Stimulated activated CD4-positive, alpha-beta T cell treated with anti-CD3 and anti-CD28 coated beads, Interleukin-1b, Interleukin-23, amount 100 ng/mL, for 48 hours (primary cell): ENCODE data around the gene LMO1.

ENCODE experiments used
- DNase-seq: peaks from one replicate; pipeline ENCODE4 v3.0.0-alpha.2; 2020

LMO1 gene

DNA sequence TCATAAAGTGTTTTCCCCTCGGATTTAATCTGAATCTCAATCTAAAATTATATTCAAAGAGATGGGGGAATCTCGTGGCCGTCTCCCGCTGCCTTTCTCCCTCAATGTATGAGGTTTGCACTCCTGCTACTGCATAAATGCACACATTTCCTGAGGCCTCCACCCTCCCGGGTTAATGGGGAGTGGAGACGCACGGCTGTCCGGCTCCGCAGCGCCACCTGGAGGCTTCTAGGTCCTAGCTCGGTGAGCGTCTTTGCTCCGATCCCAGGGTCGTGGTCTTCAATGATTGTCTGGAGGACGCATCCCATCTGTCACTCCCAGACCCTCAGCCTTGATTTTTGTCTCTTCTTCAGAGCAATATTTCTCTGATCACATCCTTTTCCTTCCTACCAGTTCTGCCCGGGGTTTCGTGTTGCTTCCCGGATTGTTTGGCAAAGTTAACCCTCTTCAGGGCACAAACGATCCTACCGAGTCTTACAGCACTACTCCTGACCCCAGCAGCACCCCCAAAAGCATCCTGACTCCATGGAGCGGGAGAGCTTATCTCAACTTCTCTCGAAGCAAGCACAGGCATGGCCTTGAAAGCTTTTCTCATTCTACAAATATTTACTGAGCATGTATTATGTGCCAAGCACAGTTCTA is at the start of gene LMO1:
Gene LMO1 (minus strand): TSS at position 110 of the 642 bp plus-strand sequence. CDS start 516 bp downstream, outside the sequence.
- DNase-seq, result peak; percentile 70

DNA sequence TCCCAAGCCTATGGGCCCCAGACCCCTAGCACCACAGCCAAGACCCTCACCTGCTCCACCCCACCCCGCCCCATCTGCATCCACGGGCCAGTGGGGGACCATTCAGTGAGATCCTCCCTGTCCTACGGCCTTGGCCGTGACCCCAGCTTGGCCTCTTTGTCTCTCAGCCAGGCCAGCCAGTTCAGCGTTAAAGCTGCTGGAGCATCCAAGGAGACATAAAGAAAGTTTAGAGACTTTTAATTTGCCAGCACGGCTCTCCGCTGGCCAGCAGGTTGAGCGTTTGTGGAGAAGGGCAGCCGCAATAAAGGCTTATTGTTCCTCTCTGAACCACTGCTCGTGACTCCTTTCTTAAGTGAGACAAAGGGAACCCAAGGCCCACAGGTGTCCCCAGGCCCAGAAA is 49.3 kb upstream of the LMO1 start:
- DNase-seq, result no peak

DNA sequence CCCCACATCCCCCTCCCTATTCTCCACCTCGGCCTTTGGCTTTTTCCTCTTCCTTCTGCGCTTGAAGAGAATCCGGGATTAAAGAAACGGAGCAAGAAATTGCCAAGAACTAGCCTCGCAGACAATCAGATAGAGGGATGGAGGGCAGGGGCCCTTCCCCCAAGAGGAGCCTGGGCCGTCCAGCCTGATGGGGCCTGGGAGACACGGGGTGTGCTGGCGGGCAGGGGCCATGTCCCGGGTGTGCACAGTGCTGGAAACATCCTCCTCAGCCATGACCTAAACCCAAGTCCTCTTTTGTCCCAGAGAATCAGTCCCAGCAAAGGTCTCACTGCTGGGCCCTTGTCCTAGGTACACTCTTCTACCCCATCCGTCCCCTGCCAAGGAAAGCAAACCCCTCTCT is 47.7 kb upstream of the LMO1 start:
- DNase-seq, result no peak

DNA sequence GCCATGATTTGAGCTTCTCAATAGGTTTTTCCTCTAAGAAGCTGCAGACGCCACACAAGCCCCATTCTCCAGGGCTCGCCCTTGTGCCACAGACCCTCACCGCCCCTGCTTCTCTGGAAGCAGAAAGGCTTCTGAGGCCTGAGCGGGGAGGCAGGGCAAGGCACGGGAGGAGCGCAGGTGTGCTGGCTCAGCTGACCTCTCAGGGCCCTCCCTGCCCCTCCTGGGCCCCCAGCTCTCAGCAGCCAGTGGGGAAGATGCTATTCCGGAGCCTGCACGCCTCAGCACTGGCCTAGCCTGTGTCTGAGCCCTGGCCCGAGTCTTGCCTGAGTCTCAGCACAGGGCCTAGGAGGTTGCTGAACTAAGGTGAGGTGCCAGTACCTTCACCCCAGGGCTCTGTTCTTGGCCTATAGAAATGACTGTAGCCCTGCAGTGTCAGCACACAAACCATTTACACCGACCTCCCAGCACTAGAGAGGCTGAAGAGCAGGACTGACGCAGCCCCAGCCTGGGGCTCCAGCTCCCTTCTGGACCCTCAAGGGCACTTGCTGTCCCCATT is 47.1 kb upstream of the LMO1 start:
- no peak for DNase-seq

DNA sequence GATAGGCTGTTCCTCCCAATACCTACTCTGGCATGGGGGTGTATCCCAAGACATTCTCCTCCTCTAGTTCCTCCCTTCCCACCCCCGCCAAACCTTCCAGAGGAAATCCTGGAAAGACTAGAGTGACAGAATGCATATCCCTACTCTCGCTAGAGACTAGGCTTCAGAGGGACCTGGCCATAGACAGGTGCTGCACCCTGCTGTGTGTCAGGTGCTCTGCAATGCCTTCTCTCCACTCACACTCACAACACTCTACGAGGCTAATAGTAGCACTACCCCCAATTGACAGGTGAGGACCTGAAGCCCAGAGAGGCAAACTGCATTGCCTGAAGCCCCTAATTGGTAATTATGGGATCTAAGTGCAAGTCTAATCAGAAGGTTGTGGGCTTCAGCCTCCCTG is 46.2 kb upstream of the LMO1 start:
- no peak for DNase-seq

DNA sequence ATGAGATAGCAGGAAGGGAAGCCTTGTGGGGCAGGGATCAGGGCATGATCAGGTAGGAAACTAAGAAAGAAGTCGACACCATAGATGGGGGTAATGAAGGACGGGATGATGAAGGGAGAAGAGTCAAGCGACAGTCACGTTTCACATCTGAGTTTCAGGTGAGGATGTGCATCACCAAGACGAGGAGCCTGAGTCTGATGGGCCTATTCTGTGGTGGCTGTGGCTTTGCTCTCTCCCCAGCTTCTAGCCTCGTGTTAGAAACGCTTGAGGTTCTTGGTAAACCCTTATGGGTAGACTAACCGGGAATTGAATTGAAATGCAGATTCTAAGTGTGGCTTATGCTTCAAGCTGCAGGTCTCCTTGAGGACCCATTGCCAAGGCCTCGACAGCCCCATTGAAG is 45.6 kb upstream of the LMO1 start:
- DNase-seq, result no peak

DNA sequence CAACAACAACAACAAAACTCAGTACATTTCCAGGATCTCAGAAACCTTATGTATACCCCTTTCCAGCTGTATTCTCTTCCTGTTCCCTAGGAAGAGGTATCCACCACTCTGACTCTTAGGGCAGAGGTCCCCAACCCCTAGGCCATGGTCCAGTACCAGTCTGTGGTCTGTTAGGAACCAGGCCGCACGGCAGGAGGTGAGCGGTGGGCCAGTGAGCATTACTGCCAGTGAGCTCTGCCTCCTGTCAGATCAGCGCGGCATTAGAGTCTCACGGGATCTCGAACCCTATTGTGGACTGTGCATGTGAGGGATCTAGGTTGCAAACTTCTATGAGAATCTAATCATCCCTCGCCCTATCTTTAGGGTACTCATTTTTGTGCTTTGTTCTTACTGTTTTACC is 43.9 kb upstream of the LMO1 start:
- DNase-seq, result no peak

DNA sequence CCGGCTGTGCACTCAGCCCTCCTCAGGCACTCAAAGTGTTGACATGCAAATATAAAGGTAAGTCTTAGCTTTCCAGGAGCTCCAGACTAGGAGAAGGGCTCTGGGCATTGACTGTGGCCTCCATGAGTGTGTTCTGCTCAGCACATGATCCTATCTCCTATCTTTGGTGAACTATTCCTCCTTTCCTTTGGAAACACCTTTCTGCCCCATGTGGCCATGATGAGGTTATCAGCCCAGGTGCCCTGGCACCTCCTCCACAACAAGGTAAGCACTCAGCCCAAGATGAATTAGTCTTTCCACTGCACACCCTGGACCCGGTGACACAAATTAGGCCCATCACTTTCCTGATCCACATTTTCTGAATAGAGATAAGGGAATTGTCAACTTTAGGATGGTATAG is 37.9 kb upstream of the LMO1 start:
- no peak for DNase-seq

DNA sequence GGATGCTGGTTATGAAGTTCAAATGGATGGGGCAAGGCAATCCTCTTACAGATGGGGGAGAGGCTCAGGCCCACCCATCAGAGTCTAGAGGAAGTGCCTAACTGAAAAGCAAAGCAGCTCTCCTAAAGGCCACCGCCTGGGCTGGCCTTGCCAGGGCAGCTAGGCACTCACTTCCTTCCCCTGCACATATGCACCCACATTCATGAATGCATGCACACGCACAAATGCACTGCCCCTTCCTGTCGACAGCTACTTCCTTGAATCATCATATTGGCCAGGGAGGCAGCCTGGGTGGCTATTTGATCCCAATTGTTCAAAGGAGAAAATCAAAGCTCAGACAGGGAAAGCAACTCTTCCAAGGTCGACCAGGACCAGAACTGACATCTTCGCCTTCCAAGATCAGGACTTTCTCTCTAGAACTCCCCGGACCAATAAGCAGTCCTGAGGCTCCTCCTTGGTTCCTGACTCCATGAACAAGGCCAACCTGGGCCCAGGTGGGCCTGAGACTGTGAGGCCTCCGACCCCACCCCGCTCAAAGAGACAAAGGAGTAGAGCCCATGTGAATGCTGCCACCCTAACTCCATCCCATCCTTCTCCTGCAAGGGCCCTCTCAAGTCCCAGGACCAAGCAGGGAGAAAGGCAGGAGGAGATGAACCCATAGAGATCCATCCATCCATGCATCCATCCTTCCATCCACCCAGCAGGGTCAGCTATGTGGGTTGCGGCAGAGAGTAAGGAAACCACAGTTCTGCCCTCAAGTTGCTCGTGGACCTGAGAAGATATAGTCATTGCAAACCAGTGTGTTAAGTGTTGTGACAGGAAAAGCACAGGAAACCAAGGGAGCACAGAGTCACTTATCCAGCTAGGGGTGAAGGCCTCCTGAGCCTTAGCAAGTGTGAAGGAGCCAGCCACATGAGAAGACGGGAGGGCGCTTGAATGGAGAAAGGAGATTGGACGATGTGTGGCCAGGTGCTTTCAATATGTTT is 35.4 kb upstream of the LMO1 start:
- DNase-seq, result no peak

DNA sequence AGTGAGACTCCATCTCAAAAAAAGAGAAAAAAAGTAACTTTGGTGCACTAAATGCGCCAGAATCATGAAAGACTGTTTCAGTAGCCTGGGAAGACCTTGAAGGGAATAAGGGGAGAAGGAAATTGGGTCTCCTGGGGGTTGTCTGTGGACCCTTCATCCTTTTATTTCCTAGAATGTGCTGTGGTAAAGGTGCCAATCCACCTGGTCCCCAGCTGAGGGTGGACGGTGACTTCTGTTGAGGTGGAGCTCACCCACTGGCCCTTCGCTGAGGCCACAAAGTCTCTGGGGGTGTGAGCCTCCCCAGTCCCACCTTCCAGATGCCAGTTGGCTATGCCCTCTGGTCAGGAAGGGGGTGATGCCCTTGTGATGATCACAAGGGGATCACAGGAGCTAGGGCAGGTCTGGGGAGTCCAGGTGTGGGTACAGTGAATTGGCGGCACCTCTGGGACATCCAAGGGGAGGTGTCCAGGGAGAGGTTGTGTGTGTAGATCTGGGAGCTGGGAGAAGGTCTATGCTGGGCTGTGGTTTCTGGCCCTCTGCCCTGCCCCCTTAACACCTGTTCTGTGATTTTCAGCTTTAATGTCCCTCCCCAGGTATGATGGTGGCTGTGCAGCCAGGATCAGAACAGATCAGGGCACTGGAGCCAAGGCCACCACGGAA is 34.2 kb upstream of the LMO1 start:
- no peak for DNase-seq

DNA sequence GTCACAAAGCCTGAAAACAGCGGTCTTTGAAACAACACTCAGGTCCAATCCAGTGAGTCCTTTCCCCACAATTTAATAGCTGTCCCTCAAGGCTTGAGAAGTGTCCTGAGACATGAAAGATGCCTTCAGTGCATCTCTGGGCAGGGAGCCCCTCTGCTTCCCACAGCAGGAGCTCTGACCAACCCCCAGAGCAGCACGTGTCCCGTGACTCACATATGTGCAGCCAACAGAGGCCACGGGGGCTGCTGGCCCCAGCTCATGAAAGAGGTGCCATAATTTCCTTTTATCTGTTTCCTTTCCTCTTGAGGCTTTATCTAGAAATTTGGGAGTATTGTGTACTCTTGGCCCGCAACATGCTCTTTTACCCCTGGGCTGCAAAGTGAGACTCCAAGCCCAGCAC is 33.2 kb upstream of the LMO1 start:
- DNase-seq, result no peak

DNA sequence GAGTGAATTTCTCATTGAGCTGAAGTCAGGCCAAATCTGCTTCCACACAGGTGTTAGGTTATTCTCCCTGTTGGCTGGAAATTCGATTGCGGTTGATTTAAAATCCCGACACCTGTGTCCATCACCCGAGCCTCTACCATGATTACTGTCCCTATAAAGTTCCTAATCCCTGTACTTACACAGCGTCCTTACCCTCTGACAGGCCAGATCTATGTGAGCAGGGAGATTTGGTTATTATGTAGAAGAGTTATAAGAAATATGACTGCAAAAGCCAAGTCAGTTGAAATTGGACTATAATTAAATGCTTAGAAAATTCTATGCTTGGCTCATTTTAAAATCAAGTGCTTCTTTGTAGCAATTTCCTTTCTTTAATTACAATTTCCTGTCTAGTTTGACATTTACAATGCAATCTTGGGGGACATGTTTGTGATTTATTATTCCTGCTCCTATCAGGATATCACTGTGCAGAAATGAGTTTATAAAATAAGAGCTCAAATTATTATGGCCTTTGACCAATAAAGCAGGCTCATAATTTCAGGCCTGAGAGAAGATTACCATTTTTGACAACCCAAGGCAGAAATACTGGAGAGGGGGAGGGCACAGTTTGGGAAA is 32.5 kb upstream of the LMO1 start:
- no peak for DNase-seq

DNA sequence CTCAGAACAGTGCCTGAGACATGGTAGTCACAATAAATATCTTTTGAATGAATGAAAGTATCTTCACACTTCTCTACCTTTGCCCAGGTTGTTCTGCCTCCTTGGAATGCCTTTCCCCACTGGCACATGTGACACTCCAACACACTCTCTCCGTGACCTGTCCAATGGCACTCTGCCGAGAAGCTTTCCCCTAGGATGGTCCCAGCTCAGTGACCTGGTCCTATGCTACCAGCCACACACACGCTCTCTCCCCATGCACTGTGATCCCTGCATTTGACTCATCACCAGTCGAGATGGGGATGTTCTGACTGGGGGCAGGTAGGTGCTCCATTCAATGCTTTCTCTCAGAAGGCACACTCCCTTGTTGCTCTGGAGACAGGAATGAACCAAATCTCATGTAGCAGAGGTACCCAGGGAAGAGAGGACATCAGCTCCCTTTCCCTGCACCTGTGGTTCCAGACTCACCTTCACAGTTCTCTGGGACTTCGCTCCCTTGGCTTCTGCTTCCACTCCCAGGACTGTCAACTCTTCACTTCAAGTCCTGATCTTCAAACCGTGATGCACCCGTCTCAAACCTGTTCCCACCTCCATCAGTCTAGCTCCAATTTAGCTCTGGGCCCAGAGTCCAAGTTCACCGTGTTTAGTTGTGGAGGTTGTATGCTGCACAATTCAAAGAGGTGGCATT is 30.7 kb upstream of the LMO1 start:
- DNase-seq, result no peak

DNA sequence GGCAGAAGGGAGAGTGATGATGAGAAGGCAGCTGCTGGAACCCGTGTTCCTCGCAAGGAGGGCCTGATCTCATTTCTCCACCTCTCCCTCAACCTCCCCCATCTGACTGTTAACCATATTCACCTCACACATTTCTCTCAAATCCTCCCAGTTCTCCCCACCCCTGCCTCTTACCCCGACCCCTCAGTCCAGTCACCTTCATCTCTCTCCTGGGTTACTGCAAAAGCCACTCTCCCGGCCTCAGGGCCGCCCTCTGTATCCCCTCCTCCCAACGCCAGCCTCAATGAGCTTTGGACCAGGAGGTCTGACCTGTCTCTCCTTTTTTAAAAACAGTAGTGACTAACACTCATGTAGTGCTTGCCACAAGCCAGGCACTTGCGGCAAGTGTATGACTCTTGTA is 29.5 kb upstream of the LMO1 start:
- no peak for DNase-seq

DNA sequence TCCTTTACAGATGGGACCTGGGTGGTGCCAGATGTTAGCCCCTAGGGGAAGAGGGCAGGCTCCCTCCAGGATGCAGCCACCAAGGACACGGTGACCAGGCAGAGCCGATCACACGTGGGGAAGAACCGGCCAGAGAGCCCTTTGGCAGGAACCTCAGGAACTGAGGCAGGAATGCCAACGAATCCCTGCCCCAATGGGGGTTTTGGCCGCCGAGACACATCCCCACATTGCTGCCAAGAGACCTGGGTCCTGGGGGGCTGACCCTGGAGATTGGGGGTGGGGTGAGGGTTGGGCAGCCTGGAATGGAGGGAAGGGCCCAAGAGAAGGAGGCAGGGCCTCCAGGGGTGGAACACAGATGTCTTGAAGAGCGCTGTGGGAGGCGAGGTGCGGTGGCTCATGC is 28.7 kb upstream of the LMO1 start:
- no peak for DNase-seq

DNA sequence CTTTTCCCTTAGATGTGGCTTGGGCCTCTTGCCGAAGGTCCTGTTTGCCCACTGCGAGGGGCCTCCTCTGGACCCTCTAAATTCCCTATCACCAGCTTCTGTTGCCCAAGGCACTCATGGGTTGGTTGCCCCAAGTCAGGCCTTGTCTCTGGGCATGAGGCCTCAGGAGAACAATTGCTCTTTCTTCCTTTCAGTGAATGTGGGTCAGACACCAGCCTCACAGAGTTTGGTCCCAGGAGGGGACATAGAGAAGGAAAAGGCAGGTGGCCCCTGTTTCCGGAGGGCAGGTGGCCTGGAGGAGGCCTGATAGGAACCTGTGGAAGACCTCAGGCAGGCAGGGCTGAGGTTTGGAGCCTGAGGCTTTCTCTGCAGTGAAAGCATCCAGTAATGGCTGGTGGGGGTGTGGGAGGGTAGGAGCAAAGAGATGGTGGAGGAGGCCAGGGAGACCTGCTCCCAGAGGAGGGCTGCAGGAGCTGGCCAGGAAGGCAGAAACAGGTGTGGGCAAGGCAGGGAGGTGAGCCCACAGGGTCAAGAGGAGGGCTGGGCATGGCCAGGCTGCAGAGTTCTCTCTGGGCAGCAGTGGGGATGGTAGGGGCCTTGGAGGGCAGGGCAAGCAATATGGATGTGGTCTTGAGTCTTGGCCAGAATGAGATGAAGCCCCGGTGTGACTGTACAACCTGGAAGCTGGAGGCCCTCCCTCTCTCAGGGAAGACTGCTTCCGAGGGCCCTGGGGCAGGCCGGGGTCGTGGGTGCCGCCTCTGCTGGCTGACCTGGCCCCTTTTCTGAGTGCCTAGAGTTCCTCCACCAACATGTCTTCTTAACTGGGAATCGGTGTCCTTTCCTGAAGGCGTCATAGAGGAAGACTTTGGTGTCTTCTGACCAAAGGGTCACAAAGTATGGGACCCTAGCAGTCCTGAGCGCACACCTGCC is 28.0 kb upstream of the LMO1 start:
- no peak for DNase-seq

DNA sequence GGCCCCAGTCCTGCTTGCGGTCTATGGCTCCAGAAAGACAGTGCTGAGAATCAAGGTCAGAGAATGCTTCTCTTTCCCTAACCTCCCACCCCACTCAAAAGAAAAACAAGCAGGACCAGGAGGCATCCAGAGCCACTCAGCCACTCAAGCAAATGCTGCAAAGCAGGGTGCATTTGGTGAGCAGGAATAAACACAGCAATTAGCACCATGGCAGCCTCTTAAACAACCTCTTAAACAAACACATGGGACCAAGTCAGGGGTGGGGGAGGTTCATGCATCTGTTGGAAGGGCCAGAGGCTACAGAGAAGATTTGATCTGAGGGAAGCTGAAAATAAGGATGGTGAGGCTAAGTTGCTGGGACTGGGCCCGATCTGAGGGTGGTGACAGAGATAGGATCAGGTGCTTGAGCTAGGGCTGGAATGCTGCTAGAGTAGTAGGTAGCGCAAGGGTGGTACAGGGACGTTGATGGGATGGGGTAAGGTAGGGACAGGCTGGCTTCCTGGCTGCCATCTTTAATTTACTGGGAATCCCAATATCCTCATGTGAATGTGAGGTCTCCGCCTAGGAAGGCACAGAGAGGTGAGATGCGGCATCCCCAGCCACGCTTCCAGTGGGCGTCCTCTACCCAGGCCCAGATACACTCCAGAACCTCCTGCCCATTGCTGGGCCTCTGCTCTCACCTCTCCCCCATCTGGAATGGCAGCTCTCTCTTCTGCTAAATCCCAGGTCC is 26.6 kb upstream of the LMO1 start:
- DNase-seq, result no peak

DNA sequence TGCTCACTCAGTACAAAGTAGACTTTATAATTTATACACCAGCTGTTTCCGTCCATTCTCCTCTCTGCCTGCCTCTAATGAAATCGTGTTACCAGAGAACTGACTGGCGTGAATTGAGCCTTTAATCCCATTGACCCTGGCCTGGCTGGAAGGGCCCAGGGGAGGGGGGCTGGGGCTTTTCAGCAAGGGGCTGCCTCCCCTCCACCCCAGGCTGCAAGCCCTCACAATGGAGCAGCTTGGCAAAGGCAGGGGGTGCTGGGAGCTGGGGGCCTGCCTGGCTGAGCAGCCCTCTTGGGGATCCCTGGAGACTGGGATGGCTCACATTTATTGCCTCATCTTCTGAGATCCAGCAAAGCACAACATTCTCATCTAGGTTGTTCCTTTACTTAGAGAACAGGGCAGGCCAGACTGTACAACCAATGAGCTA is 25.8 kb upstream of the LMO1 start:
- DNase-seq, result no peak

DNA sequence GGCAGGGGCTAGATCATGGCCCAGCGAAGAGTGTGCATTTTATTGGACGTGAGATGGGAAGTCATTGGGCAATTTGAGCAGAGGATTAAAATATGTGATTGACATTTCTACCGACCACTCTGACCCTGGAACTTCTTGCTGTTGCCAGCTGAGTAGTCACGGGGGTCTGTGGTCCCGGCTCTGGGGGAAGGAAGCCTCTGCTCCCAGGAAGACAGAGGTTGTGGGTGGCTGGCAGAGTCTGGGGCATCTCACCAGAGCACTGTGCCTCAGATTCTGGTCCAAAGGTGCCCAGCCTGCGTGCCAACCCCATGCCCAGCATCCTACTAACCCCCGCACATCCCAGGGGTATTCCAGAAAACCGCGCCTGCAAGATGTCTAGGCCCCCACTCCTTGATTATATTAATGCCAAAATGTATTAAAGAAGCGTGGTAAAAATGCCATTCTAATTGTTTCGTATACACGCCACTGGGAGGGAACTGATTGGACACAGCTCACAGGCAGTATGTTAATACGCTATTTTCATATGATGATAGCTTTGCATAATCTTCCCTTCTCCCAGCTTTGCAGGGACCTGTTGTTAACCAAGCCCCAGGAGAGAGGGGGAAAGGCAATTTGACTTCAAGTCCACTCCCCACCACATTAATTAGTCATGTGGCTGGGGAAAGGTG is 25.3 kb upstream of the LMO1 start:
- DNase-seq, result no peak
